Middle frontal gyrus (tissue), 1 donor: ENCODE data around the gene NAALADL2.

Experiments
- DNase-seq: peaks from one replicate; pipeline ENCODE4 v3.0.0-alpha.2; 2015; ENCODE audit warnings: low spot score; ENCODE audit errors: extremely low spot score

The NAALADL2 gene

DNA sequence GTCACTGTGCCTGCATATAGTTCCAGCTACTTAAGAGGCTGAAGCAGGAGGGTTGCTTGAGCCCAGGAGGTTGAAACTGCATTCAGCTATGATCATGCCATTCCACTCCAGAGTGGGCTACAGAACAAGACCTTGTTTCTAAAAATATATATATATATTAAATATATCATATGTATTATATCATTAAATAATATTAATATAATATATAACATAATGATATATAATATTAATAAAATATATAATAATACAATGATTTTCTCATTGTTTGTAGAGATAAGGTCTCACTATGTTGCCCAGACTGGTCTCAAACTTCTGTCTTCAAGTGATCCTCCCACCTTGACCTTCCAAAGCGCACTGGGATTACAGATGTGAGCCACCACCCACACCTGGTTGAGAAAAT lies 101.8 kb downstream of the NAALADL2 start:
- DNase-seq: no peak

DNA sequence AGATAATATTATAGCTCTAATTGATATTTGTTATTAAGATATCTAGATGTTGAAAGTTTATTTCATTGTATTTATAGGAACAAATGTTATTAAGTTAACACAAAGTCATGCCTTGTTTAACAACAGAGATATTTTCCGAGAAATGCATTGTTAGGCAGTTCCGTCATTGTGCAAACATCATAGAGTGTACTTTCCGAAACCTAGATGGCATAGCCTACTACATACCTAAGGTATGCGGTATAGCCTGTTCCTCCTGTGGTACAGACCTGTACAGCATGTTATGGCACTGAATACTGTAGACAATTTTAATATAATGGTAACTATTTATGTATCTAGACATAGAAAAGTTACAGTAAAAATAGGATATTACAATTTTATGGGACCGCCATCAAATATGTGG lies 114.3 kb downstream of the NAALADL2 start:
- no peak for DNase-seq

DNA sequence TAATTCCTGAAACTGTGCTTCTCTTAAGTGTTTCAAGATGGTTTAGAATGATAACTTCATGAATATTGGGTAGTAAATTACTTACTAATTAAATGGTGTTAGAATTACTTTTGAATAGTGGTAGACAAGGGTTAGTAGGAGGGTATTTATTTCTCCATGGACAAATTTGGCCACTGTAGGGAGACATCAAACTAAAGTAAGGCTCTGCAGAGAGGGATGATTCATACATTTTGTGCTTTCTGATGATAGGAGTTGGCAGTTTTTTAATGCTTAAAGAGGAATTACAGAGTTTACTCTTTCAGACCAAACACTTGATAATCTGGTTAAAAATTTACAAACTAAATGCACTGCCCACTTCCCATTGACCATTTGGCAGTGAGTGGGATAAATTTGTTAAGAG lies 127.6 kb downstream of the NAALADL2 start:
- no peak for DNase-seq

DNA sequence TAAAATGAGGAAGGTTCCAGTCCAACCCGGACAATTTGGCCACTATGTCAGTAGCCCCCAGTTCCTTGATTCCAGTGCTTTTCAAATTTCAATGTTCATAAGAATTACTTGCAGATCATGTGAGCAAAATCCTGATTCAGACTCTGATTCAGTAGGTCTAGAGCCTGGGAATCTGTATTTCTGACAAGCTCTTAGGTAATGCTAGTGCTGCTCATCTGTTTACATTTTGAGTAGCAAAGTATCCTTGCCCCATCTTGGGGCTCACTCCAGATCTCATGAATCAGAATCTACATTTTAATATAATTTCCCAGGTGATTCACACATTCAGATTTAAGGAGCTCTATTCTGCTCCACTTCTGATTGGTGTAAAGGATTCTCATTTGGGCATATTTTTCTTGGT lies 142.0 kb downstream of the NAALADL2 start:
- no peak for DNase-seq

DNA sequence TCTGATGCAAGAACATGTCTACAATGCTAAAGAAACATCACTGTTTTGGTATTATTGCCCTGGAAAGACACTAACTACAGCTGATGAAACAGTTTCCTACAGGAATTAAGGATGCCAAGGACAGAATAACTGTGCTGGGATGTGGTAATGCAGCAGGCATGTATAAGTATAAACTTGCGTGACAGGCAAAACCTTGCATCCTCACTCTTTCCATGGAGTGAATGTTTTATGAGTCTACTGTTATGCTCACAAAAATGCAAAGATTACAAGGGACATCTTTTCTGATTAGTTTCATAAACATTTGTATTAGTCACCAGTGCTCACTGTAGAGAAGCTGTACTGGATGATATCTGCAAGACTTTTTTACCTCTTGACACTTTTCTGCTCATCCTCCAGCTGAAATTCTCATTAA lies 143.6 kb downstream of the NAALADL2 start:
- DNase-seq: no peak

DNA sequence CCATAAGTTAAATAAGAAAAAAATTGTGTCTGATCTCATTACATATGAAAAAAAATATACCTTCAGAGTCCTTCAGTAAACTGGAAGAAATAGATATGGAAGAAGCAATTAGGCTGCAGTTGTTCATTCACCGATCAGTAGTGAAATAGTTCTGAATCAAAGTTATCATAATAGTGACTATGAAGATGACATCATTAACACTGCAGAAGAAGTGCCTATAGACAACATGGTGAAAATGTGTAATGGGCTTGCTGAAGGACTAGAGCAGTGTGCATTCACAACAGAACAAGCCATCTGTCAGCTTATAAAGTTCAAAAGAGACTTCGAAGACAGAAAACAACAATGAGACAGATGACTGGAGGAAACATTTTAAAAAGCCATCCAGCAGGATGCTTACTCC lies 144.5 kb downstream of the NAALADL2 start:
- no peak for DNase-seq

DNA sequence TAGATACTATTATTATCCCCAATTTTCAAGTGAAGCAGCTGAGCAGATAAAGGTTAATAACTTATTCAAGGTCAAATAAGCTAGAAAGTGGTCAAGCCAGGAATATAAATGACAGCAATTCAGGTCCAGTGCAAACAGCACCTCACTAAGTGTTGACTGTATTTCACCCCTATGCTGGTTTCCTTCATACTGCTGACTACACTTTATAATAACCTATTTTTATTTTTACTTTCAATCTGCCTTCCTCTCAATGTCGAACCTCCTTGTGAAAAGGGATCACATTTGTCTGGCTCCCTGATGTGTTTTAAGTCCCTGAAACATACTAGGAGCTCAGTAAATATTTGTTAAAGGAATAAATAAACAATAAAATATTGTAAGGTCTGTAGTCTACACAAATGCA lies 146.1 kb downstream of the NAALADL2 start:
- DNase-seq: no peak

DNA sequence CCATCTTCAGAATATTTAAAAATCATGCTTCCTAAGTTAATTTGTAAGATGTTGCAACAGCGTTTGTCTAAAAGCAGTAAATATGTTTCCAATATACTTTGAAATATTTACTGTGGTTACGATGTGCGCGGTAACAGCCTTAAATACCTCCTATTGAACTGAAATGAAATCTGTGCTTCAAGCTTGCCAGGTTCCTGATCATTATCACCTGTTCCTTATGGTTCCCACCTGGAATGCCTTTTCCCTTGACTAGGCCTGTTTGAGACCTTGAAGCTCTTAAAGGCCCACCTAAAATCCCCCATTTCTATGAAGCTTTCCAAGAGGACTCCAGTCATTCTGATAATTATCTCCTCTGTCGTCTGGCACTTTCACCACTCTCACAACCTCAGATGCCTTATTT lies 146.7 kb downstream of the NAALADL2 start:
- no peak for DNase-seq

DNA sequence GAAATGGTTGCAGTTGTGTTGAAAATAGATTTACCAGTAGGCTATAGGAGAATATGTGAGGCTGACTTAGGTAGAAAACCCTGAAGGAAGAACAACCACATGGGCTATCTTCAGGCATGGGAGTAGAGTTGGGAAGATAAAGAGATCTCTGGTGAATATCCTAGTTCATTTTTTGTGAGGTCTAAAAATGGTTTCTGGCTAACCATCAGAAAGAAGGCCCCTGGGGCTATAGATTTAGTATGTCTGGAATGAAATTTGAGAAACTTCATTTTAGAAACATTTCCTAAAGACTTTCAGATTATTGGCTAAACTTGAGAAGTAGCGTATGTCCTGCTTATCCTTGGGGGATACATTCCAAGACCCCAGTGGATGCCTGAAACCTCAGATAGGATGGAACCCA lies 148.2 kb downstream of the NAALADL2 start:
- no peak for DNase-seq

DNA sequence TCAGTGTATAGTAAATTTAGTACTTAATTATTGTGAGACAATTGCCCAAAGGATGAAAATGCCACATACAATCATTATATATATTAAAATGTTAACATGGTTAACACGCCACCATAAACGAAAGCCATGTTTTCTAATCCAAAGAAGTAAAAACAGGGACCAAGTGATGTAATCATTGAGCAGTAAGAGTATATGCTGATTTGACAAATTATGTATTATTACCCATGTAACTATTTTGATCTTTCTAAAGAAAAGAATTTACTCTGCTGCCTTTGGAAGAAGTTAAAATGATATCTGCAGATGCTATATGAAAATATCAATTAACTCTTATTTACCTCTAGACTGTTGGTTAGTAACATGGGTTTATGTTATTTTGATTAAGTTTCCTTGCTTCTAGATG lies 150.2 kb downstream of the NAALADL2 start:
- no peak for DNase-seq

DNA sequence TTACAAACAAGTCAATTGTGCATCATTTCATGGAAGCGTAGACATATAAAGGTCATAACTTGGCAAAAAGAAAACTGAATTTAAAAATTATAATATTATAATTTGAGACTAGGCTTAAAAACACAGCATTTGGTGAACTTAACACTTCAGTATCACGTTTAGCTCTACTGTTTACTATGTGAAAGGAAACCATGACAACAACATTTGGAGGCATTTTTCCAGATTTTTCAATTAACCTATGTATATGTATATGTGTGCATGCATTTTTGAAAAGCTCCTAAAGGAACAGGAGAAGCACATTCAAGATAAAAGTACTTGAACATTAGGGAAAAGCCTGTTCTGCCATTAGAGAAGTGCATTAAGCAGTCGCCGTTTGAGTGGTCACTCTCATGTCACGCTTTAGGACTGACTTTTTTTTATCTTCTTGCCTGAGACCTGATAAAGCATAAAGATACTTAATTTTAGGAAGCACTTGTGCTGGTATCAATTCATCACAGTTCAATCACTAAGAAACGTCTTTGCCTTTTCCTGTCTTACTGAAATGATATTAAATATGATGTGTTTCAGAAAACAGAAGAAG lies 156.0 kb downstream of the NAALADL2 start:
- DNase-seq: no peak

DNA sequence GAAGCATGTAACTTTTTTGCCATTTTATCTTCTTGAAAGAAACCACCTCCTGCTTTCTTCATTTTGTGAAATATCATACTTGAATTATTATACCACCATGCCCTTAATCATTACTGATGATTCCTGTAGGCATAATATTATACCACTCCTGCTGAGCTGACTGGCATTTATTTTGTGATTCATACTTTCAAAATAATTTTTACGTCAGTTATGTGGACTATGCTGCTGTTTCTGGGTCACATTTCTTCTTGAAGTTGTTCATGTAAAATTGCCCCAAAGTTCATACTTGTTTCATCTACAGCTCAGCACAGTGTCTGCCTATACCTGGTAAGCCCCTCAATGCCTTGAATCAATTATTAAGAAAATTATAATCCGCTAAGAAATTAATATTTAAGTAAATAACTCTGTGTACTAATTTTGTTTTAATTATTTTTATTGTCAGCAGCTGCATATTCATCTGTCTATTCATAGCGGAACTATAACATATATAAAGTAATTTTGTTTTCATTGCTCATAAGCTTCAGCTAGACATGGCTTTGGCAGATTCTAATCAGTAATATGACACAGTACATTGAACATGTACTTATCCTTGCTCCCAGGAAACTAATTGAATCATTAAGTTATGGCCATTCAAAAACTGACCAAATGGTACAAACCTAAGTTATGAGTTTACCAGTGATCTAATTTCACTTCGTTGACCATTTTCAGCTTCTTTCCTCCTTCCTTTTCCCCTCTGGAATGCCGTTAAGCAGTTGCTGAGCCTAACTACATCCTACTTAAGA lies 160.0 kb downstream of the NAALADL2 start:
- DNase-seq: no peak

DNA sequence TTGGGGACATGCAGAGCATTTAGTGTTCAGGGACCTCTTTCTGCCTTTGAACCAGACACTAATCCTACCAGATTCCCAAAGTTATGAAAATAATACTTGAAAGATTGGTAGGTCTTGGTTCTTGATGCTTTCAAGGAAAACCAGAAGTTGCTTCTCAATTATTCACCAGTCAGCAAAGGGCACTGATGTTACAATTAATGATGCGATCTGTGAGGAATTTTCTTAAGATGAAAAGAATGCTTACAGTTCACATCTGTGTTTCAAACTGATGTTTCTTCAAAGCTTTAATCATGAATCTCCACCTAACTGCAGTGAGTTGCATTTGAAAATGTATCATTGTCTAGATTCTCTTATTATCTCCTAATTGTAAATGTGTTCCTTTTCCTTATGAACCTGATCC lies 161.0 kb downstream of the NAALADL2 start:
- DNase-seq: no peak

DNA sequence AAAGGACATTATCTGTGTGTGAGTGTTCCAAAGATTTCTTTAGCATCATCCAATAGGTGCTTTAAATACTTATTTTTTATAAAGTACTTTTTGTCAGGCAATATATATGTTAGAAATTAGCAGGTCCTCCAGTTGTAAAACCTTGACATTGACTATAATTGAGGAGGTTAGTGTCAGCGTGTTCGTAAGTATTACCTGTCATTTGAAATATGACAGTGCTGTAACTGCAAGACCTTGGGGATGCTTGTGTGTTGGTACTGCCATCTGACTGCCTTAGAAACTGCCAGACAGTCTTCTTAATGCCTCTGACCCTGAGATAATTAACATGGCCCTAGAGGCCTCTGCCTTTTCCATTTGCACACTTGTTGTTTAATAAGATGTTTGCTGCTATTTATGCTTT lies 170.7 kb downstream of the NAALADL2 start:
- DNase-seq: no peak

DNA sequence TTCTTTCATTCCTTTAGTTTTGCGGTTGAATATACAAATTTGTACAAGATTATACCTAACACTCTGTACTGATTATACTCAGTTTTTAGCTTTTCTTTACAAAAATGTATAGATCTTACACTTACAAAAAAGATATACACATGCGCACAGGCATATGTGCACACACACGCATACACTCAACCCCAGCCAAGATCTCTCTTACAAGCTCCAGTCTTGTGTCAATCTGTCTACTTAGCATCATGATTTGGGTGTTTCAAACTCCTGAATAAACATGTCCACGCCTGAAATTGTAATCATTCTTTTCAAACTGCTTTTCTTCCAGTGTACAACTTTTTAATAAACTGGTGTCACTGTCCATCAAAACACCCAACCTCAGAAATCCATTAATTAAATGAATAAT lies 180.7 kb downstream of the NAALADL2 start:
- DNase-seq: no peak

DNA sequence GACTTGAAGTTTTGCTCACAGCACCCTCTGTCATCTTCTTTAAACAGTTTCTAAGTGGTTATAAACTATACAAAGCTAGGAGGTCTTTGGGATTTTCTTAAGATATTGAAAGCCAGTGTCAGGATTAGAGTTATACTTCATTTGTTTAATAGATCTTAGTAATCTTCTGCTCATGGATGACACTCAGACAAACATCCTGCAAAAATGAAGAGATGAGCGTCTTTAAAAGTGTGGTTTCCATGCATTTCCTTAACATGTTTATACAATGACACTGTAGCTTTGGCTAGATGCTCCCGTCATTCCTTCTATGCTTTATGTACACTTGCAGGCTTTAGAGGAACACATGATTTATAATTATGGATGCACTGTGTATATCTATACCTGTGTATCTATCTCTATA lies 182.2 kb downstream of the NAALADL2 start:
- DNase-seq: no peak

DNA sequence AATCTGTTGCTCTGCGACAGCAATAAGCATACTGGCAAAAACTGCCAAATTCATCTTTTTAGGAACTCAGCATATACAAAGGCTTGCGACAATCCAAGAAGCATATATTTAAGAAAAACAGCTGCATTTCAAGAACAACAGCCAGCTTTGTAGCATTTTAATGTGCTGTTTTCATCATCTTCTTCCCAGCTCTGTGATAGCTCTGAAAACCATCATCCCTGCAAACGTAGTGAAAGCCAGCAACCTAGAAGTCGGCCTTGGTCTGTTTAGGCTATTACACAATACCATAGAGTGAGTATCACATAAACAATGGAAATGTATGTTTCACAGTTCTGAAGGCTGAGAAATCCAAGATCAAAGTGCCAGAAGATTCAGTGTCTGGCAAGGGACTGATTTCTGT lies 187.5 kb downstream of the NAALADL2 start:
- DNase-seq: no peak

DNA sequence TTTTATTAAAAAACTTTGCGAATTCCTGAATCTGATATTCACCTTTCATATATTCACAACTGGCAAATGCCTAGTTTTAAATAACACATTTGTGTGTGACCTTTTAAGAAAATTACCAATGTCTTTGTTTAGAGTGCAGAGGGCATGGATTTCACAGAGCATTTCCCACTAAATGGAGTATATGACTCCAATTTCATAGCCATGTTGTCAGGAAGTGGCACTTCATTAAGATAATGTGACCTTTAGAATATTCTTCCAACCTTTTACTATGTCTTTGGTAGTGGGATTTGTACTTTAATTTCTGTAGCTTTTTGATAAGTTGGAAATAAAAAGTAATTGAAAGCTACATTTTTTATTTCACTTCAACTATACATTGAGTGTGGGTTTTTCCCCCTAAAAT lies 188.7 kb downstream of the NAALADL2 start:
- no peak for DNase-seq

DNA sequence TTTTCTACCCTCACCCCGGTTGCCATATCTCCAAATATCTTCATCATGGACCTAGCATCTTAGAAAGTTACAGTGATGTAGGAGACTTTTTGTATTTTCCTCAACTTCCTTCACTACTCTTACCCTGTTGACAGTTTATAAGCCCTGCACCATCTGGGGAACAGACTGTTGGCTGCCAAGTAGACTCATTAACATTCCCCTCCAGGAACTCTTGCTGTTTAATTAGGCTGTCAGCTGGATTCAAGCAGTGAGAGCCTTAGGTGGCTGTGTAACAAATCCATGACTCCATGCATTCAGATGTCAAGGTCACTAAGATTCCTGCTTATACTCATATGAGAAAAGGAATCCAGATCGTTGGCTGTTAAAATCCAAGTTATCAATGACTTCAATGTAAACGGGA lies 198.3 kb downstream of the NAALADL2 start:
- DNase-seq: no peak

DNA sequence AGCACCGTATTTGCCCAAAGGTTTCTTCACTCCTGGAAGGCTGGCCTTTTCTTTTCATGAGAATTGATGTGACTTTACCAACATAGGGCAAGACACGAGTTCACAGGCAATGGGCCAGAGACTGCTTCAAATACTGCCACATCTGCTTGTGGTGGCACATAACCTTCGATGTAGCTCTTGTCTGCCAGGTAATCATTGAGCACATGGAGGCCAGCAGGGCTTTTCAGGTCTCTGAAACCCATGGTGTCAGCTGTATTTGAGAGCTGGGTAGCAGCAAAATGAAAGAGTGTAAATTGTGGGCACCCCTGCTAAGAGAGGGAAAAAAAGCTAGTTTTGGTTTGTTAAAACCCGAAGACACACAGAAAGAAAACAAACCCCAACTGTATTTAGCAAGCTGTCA lies 200.7 kb downstream of the NAALADL2 start:
- no peak for DNase-seq

DNA sequence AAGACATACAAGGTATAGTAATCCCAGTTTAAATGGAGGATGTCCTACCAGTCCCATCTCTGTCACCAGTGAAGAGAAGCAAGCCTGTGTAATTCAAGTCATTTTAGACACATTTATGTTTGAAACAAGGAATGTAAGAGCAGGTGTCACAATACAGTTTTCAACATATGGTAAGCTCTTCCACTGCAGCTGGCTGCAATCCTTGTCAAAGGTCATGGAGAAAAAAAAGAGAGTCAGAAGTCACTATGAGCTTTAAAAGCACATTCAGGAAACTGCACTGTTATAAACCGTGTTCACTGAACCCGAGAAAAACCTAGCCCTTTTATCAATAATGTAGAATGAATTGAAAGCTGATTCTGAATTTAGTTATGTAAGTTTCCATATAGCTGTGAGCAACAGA lies 206.4 kb downstream of the NAALADL2 start:
- no peak for DNase-seq

DNA sequence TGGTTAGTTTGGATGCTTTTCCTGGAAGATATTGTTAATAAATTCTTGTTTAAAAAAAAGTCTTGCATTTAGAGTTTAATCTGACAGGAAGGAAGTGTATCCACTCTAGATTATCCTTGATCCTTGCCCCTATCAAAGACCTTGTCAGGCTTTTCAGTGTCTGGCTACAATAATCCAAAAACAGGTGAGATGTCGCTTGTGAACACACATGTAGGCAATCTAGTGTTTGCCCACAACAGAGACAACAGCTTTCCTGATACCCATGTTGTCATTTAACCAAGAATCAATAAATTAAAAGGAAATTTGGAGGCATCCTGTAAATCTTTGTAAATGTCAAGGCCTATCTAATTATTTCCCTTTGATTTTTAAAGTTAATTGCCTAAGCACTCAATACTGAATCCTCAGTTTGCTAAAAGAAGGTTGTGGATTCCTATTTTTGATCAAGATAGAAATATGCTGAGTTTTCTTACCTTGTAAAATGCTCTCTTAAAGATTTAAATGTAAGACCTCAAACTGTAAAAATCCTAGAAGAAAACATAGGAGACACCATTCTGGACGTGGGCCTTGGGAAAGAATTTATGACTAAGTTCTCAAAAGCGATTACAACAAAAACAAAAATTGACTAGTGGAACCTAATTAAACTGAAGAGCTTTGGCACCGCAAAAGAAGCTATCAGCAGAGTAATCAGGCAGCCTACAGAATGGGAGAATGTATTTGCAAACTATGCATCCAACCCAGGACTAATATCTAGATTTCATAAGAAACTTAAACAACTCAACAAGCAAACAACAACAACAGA lies 207.7 kb downstream of the NAALADL2 start:
- no peak for DNase-seq

DNA sequence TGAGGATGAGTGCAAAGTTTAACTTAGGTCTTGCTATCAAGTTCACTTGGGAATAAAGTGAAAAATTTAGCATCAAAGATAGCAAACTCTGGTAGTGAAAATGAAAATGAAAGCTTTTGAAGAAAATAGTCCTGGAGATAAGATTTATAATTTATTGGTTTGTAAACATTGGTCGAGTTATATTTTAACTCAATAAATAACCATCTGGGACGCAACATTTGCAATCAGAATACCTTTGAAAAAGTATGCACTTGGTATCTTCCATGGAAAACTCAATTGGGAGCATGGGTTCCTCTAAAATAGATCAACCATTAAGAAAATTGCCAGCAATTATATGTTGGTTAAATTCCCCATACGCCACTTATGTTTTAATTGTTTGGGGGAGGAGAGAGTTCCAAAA lies 209.5 kb downstream of the NAALADL2 start:
- no peak for DNase-seq
